Amygdala (tissue), 56 donors: ENCODE results near the gene PLEKHG5.
A peak's percentile ranks its signal among the peaks of the same experiment; 100 is the strongest.
"Not testable (repeated sequence)": the region's sequence is repeated elsewhere in the genome, so short reads cannot be mapped to it uniquely, and the experiment has no call there.

Experiments used
- DNase-seq, 56 donors: peaks; one replicate each; lab custom pipeline; 2025; lab: John Stamatoyannopoulos, UW

Gene PLEKHG5

DNA sequence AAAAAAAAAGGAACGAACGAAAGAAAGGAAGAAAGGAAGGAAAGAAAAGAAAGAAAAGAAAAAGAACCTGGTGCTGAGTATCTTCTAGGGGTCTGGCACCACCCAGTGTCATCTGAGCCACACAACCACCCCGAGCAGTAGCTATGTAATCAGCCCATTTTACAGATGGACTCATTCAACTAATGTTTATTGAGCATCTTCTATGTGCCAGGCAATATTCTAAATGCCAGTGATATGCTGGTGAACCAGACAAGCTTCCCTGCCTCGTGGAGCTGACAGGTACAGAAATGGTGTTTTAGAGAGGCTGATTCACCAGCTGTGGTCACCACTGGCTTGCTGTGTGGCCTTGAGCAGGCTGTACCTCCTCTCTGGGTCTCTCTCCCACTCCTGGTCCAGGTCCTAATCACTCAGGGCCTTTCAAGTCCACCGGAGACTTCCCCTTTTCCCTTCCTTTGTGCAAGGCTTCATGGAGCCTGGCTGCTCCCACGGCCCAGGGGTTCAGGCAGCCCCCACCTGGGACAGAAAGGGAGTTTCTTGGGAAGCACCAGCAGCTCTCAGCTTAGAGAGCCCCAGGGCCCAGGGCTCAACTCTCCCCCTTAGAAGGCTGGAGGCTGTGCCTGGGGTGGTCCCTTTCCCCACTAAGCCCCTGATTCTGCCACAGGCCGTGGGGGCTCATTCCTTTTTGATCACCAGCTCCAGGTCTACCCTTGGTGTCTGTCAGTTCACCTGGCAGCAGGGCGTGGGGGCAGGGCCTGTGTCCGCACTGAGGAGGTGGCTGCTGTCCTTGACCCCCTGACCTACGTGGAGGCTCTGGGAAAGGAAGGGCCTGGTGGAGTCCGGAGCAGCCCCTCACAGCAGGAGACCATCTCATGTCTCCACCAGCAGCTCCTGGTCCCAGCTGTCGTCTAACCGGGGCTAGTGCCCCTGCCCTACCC lies 59.6 kb downstream of the PLEKHG5 start:
- not testable (repeated sequence) for DNase-seq

DNA sequence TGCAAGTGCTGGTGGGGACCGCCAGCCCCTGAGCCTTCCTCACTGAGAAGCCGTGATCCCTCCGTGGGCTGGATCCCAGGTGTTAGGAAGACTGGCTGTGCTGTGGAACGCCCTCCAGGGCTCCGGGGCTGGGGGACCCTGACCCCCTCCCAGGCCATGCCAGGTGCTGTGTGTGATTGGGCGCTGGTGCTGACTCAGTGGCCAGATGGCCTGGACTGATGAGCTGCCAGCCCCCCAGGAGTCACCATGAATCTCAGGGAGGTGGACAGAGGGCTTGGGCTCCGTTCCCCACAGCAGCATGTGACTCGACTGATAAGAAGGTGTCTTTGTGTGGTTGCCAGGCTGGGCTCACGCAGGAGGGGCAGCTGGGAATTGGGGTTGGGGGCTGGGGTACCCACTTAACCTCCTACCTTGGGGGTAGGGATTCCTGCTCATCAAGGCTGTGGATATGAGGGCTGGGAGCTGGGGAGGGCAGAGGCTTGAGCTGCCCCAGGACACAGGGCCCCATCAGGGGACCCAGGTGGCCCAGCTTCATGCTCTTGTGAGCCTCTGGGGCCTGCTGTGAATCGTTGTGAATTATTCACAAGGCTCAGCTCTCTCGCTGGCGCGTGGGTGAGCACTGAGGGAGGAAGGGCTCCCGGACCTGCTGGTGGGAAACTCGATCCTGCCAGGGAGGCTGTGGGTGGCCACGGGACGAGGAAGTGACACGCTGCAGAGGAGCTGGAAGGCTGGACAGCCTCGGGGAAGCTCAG lies 61.6 kb downstream of the PLEKHG5 start:
- peak in 13 of 56 donors; percentile 2 to 24 (median 18) for DNase-seq

DNA sequence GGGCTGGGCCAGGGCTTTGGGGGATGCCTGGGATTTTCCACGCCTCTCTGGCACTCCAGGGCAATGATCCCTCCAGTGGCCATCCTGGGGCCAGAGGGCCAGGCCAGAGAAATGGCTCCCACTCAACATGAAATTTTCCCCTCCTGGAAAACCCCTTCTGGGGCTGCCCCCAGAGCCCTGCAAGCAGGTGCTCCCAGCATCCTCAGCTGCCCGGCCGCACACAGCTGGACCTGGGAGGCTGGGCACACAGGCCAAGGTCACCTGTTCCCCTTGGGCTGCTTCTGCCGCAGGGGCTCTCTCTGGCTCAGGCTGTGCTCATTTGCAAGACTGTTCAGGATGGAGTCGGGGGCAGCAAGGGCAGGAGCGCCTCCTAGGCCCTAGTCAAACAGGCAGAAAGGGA lies 63.0 kb downstream of the PLEKHG5 start:
- DNase-seq = not testable (repeated sequence)

DNA sequence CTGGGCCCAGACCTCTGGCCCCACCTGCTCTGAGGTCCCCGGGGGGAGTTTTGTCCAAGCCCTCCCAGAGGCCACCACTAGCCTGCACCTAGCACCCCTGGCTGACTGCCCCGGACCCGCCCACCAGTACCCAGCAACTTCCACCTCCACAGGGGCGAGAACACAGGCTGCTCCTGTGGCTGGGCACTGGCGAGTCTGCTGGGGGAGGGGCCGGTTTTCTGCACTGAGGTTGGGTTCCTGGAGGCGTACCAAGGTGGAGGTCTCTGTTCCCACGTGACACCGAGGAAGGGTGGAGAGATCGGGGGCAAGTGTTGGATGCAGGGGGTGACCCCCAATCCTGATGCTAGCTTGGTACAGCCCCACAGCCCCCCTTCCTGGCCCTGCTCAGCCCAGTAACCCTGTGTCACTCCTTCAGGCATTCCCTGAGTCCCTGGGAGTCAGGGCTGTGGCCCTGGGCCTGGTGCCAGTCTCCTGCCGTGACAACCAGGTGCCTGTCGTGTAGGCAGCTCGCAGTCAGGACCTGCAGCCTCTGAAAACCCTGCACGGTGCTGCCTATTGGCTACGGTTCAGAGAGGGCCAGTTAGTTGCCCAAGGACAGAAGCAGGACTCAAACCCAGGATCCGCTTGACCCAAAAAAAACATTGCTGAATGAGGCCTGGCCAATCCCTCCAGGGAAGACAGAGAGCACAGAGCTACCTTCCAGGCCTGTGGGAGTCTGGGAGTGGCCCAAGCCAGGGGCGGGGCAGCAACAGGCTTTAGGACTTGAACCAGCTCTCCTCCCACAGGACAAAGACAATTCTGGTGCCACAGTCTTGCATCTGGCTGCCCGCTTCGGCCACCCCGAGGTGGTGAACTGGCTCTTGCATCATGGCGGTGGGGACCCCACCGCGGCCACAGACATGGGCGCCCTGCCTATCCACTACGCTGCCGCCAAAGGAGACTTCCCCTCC lies 63.8 kb downstream of the PLEKHG5 start:
- no peak for DNase-seq

DNA sequence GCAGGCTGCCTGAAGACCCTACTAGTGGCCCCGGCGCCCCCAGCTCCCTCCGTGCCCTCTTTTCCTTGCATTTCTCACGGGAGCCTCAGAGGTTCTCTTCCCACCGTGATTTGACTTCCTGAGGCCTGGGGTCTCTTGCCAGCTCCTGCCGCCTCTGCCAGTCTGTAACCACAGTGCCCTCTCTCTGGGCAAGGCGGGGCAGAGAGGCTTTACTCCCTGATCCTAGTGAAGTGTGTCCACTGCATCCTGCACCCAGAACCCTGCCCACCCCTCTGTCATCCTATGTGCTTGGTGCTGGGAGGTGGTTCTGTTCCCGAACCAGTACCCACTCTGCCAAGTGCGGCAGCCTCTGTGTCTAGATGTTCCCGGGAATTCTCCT lies 64.5 kb downstream of the PLEKHG5 start:
- DNase-seq = no peak

DNA sequence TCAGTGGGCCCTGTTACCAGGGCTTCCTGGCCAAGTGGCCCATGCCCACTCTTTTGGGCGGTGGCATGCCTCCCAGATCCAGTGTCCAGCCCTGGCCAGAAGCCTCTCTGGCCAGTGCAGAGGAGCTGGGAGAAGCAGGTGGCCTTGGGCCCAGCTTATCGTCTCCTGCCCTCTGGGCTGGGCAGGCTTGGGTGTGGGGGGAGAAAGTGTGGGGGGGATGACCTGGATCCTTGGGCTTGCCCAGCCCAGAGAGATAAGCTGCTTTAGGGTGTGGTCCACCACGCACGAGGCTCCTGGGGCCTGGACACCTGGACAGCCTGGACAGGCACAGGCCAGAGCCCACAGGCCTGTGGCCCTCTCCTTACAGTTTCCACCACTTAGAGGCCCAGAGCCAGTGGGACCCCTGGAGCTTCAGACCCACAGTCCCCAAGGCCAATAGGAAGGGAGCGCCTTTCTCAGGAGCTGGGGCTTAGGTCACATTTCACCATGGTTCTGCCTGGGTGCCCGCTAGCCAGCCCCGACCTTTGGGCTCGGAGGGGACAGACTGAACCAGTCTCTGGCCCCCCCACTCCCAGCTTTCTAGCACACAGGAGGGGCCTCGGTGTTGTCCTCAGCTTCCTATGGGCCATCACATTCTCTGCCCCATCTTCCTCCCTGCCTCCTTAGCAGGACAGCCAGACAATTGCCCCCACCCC lies 65.0 kb downstream of the PLEKHG5 start:
- no peak for DNase-seq

DNA sequence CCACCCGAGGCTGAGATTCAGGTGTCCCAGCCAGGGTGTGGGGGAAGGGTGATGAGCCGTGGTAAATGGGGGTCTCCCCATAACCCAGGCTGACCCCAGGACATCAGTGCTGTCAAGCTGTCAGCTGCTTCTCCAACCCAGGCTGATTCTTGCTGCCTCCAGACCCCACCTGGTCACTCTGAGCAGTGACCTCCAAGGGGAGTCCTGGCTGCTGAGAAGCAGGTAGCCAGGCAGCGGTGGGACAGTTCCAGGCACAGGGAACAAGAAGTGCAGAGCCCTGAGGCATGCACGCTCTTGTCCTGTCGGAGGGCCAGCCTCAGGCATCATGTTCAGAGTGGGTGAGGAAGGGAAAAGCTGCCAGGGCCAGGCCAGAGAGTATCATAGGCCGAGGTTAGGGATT lies 65.8 kb downstream of the PLEKHG5 start:
- no peak for DNase-seq

DNA sequence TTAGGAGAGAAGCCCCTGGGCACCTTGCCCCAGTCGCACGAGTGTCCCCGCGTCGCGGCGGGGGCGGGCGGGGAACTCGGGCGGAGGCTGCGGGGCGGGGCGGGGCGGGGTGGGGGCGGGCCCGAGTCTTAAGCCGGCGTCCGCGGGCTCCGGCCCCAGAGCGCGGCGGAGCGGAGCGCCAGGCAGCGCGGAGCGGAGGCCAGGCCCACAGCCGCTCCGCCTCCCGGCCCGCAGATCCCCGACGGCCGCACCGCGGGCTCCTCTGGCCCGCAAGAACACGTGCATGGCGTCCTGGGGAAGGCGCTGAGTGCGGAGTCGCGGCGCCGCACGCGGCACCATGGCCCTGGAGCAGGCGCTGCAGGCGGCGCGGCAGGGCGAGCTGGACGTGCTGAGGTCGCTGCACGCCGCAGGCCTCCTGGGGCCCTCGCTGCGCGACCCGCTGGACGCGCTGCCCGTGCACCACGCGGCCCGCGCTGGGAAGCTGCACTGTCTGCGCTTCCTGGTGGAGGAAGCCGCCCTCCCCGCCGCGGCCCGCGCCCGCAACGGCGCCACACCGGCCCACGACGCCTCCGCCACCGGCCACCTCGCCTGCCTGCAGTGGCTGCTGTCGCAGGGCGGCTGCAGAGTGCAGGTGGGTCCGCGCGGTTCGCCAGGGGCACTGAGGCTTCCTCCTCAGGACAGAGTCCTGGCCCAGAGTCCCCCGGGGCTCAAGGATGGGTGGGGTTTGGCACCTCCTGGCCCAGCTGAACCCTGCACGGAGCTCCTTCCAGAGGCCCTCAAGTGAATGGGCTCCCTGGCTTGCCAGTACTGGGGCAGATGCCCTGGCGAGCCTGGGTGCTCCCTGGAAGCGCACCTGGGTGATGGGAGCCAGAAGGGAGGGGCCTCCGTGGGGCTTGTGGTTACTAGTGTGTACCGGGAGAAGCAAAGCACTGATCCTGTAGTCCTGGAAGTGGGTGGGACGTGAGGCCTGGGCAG lies 66.6 kb downstream of the PLEKHG5 start, which contains the start of gene ESPN:
TSS of gene ESPN (plus strand) at position 158 of the 975 bp plus-strand sequence. CDS start at position 338, 180 bp downstream.
- no peak for DNase-seq

DNA sequence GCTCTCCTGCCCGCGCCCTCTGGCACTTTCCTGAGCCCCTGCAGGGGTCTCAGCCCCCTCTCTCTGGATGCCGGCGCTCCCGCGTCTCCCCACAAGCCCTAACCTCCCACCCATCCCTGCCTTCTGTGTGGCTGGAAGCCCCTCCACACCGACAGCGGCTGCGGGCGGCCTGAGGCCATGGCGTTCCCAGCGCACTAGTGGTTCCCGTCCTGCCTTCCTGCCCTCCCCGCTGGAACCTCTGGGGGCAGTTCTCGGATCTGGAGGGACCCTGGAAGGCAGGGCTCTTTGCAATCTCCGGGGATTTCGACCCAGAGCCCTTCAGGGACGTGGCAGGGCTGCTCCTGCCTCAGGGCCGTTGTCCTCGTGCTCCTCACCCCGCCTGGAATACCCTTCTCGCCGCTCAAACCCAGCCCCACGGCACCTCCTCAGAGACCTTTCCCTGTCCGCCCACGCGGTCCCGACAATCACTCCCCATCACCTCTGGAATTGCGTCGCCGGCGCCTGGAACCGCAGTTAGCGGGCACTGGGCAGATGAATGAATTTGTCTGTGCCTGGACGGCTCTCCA lies 67.4 kb downstream of the PLEKHG5 start:
- DNase-seq = no peak

DNA sequence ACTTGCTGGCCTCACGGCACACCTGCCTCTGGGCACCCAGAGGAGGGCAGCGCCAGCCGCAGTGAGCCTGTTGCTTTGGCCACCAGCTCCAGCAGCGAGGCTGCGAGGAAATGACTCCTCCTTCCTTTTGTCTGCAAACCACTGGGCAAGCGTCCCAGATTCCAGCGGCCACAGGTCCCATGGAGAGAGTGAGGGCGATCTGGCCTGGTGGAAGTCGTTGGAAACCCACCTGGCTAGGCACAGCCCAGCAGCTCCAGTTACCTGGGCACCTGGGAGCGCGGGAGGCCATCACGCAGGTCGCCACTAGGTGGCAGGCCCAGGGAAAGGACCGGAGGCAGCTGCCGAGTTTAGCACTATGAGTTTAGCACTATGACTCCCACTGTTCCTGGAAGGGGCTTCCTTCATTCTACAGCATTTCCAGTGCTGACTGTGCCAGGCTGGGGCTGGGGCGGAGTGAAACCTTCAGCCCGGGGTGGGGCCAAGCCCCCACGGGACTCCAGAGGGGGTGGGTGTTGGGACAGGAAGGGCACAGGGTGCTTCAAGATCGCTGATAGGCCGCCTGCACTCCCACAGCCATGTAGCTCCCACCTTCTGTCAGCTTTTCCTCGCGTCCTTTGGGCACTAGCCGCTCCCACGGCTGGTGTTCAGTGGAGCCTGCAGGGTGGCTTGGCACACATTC lies 68.0 kb downstream of the PLEKHG5 start:
- peak in 2 of 56 donors; percentile 8 to 12 for DNase-seq

DNA sequence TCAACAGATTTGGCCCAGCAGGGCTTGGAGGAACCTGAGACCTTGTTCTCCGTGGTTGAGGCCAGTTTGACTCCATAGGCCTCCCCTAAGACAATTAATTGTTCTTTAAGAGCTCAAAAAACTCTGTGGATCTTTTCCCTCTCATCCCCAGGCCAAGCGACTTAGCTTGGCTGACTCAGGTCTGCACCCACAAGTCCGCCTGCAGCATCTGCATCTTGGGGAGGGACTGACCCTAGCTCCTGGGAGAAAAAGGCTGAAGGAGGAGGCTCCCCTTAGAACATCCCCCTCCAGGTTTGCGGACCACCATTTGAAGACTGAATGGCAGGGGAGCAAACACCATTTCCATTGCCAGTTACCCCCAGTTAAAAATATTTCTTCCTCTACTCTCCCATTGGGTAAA lies 70.2 kb downstream of the PLEKHG5 start:
- DNase-seq = no peak

DNA sequence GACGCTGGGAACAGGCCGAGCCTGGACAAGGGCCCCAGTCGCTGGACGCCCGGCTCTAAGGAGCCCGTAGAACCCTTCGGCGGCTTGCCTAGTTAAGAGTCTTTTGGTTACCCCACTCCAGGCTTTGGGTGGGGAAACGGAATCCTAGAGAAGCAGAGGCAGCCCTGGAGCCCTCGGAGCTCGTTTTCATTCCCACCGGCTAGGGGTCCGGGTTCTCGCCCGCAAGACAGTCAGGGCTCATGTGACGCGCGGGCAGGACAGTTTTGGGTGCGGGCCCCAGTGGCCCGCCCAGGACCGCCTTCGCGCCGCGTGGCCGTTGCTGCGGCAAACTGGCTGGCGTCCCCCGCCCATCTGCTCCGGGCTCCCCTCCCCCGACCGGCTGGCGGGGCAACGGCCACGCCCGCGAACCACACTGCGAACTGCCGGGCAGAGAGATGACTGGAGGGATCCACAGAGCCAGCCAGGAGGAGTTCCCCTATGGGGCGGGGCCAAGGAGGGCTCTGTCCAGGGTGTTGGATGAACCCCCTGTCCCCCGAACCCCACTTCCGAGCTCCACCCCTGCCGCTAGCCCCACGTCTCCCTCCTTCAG lies 70.9 kb downstream of the PLEKHG5 start:
- DNase-seq = no peak

DNA sequence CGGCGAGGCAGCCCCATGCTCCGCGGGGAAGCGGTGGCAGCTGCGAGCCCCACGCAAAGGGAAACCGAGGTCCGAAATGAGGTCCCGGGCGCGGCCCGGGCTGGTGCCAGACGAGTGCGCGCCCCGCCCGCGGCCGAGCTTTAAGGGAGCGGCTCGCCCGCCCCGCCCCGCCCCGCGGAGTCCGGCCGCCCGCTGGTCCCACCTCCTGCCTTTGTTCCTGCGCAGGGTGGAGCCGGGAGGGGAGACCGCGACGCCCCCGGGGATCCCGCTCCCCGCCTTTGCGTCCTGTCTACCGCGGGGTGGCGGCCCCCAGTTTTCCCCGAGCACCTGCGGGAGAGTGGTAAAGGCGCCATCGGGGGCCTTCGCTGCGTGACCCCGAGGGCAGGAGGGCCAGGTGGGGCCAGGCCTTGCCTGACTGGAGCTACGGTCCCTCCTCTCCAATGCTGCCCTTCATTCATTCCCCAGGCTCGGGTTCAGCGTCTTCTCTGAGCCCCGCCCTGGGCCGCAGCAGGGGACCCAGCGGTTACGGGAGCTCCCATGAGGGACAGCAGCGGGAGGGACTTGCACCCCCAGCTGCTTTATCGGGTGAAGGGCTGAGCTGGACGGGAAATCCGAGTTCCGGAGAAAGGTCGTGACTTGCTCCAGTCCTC lies 71.5 kb downstream of the PLEKHG5 start, which contains the start of gene HES2:
TSS of gene HES2 (minus strand) at position 116 of the 650 bp plus-strand sequence. CDS start at position 17, 99 bp downstream.
- peak in 1 of 56 donors; percentile 4 for DNase-seq

DNA sequence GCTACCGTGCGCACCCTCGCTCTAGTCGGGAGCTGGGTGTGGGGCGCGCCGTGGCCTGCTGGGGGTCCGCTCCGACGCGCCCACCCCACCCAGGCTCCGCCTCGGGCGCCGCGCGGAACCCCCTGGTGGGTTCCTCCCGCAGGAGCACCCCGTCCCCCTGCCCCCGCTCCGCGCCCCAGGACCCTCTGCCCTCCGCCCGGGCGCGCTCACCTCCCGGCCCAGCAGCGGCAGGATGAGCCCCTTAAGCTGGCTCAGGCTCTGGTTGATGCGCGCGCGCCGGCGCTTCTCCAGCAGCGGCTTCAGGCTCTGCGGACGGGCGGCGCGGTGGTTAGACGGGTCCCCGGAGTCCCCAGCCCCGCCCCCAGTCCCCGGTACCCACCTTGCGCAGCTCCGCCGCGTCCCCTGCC lies 72.1 kb downstream of the PLEKHG5 start:
- DNase-seq = no peak

DNA sequence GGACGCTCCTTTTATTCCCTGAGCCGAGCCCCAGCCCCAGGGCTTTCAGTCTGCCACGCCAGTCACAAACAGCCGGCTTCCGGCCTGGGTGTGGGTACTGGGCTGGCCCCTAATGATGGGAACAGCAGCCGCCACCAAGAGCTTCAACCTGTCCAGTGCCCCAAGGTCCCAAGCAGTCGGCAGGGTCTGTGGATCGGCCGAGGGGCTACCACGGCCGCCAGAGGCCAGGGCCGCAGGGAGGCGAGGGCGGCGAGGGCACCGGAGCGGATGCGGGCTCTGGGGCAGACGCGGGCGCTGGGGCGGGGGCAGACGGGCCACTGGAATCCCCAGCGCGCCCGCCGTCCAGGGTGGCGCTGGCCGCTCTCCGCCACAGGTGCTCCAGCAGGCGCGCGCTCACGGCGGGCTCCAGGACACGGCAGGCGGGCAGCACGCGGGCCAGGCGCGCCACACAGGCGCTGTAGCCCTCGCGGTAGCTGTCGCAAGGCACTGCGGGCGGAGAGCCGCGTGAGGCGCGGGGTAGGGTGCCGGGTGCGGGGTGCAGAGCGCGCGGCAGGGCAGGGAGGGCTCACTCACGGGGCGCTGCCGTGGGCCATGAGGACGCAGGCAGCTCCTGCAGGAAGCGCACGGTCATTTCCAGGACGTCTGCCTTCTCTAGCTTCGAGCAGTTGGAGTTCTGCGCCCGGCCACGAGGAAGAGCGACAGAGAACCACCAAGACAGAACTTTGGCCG lies 72.6 kb downstream of the PLEKHG5 start:
- no peak for DNase-seq
